HK-2 (cell line): Measurements from ENCODE around the gene HMBS.
"Not testable (repeated sequence)": the region's sequence is repeated elsewhere in the genome, so short reads cannot be mapped to it uniquely, and the experiment has no call there.

Experiments
- DNase-seq: peaks from one replicate; pipeline ENCODE4 v3.0.0-alpha.2; 2018; ENCODE audit not compliant: unreplicated experiment

The HMBS gene

GRCh38 chr11:119118227-119118626 is 33.5 kb downstream of the HMBS start:
- DNase-seq: no peak

- DNase-seq: no peak
Measured at GRCh38 chr11:119118946-119119345, 34.3 kb downstream of the HMBS start.

DNA sequence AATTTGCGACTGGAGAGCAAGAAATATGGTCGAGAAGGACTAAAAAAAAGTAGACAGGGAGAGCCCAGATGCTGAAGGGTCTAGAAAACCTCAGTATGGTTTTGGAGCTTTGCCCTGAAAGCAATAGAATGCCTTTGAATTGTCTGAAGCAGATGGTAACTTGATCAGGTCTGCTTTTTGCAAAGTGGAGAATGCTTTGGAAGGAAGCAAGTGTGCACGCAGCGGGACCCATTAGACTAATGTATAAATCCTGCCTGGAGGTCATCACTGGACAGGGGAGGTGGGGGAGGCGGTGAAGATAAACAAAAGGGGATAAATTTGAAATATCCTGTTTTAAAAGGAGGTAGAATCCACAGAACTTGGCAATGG is 35.9 kb downstream of the HMBS start:
- no peak for DNase-seq

DNA sequence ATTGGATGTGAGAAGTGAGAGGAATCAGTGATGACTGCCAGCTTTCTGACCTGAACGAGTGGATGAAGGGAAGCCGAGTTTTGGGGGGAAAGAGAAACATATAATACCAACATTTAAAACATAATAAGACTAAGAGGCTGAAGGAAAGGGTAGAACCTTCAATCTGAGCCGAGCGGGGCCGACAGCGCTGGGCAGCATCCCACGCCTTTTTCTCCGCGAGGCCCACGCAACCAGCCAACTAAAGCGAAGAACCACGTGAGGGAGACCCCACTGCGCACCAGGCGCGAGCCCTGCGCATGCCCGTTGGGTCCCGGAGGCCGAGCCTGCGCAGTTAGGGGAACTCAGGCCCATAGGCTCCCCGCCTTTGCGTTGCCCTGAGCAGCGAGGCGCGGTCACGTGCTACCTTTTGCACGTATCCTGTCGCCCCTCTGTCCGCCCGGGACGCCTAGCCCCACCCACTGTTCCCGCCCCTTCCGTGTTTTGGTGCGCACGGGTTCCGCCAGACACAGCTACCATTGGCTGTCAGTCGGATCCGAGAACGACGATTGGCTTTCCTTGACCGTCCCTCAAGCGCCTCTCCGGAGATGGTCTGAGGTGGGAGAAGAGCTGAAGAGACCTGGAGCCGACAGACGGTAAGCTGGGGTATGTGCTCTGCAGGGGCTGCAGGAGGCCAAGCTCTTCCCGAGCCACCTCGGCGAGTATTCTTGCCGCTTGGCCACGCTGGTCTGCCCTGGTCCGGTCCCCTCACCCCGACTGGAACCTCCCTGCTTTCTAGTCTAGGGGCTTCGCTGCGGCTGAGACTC is 36.5 kb downstream of the HMBS start, which contains the start of gene HINFP:
Gene HINFP, plus strand, starts transcription at position 573 of the 803 bp plus-strand sequence. CDS start 5,365 bp downstream, outside the sequence.
- DNase-seq: peak; percentile 96

- no peak for DNase-seq
Measured at GRCh38 chr11:119121811-119122124, 37.1 kb downstream of the HMBS start.

DNA sequence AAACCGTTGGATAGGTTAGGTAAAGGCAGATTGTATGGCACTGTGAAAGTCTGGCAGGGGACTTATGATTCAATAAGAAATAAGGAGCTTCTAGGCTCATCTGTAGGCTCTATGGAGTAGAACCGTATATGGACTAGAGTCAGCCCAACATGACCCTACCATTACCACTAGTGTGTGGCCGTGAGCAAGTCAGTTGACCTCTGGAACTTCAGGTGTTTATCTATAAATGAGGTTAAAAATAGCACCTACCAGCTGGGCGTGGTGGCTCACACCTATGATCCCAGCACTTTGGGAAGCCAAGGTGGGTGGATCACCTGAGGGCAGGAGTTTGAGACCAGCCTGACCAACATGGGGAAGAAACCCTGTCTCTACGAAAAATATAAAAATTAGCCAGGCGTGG is 41.1 kb downstream of the HMBS start:
- DNase-seq: no peak

DNA sequence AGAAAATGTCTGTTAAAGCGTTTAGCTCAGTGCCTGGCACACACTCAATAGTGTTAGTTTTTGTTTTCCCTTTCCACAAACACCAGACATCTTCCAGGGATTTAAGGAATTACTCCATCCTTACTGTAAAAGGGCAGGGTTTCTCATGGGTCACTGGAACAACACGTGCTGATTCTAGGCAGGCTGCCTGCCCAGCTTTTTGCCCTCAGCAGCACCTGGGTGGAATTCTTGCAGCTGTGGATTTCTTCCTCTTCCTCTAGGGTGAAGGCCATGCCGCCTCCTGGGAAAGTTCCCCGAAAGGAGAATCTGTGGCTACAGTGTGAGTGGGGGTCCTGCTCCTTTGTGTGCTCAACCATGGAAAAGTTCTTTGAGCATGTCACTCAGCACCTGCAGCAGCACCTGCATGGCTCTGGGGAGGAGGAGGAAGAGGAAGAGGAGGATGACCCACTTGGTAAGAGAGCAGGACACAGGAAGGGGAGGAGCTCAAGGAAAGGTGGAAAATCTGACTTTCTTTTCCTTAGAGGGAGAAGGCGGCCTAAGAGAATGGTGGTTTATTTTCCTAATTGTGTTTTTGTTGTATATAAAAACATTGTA is 42.1 kb downstream of the HMBS start:
- no peak for DNase-seq

GRCh38 chr11:119130662-119131061 is 46.0 kb downstream of the HMBS start:
- no peak for DNase-seq

DNA sequence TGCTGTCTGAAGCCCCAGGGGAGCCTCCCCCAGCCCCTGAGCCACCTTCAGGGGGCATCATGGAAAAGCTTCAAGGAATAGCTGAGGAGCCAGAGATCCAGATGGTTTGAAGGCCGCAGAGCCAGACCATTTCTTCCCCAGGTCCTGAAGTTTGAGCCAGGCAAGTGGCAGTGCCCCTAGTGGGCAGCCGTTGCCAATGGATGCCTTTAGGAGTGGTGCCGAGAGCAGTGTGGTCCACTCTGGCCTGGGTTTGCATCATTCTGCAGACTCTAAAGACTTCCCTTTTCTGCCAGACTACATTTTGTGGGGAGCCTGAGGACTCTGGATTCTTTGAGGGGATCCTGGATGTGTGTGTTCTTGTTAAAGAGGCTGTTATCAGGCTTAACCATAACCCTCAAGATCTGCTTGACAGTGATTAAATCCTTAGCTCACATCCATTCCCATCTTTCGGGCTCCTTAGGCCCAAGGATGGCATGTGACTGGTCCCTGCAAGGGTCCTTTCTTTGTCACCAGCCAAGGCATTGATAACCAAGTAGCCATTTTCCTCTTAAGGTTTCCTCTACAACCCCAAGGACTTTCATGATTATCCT is 49.8 kb downstream of the HMBS start:
- no peak for DNase-seq

- DNase-seq: not testable (repeated sequence)
Measured at GRCh38 chr11:119139276-119139675, 54.6 kb downstream of the HMBS start.
